ENCODE measurements around the gene MGLL. TPM values are rescaled to one million over a fixed set of nuclear protein-coding genes. Genes with fewer than 3 reads are reported as not detected.
A peak's percentile ranks its signal among the peaks of the same experiment; 100 is the strongest.
"Not testable (repeated sequence)": the region's sequence is repeated elsewhere in the genome, so short reads cannot be mapped to it uniquely, and the experiment has no call there.

Gene MGLL
- total RNA-seq, 1 experiment from 2014 or later = 2.0 TPM

- peak; percentile 54 for DNase-seq (ENCODE audit: extremely low read depth, low read depth)
Observed at GRCh38 chr3:127697551-127698240, 124.6 kb downstream of the MGLL start.

- DNase-seq (ENCODE audit: extremely low read depth, low read depth) = peak; percentile 52
Observed at GRCh38 chr3:127694467-127695215, 127.7 kb downstream of the MGLL start.

GRCh38 chr3:127693336-127693843 is 128.9 kb downstream of the MGLL start:
- no peak for DNase-seq (ENCODE audit: extremely low read depth, low read depth)

GRCh38 chr3:127692501-127693335 is 129.6 kb downstream of the MGLL start:
- DNase-seq (ENCODE audit: extremely low read depth, low read depth) = no peak

GRCh38 chr3:127691974-127692373 is 130.3 kb downstream of the MGLL start:
- no peak for DNase-seq (ENCODE audit: extremely low read depth, low read depth)

- no peak for DNase-seq (ENCODE audit: extremely low read depth, low read depth)
Observed at GRCh38 chr3:127691489-127691888, 130.8 kb downstream of the MGLL start.

GRCh38 chr3:127690823-127691452 is 131.4 kb downstream of the MGLL start:
- DNase-seq (ENCODE audit: extremely low read depth, low read depth) = peak; percentile 43

- DNase-seq (ENCODE audit: extremely low read depth, low read depth) = no peak
Observed at GRCh38 chr3:127690106-127690505, 132.2 kb downstream of the MGLL start.

GRCh38 chr3:127689266-127689860 is 133.0 kb downstream of the MGLL start:
- no peak for DNase-seq (ENCODE audit: extremely low read depth, low read depth)

GRCh38 chr3:127688416-127689265 is 133.7 kb downstream of the MGLL start:
- no peak for DNase-seq (ENCODE audit: extremely low read depth, low read depth)

GRCh38 chr3:127688022-127688415 is 134.3 kb downstream of the MGLL start:
- DNase-seq (ENCODE audit: extremely low read depth, low read depth) = no peak

GRCh38 chr3:127687228-127687737 is 135.0 kb downstream of the MGLL start:
- DNase-seq (ENCODE audit: extremely low read depth, low read depth) = no peak

- DNase-seq (ENCODE audit: extremely low read depth, low read depth) = no peak
Observed at GRCh38 chr3:127686512-127686894, 135.8 kb downstream of the MGLL start.

GRCh38 chr3:127685708-127686511 is 136.4 kb downstream of the MGLL start:
- DNase-seq (ENCODE audit: extremely low read depth, low read depth) = no peak

GRCh38 chr3:127684871-127685707 is 137.2 kb downstream of the MGLL start:
- no peak for DNase-seq (ENCODE audit: extremely low read depth, low read depth)

GRCh38 chr3:127682561-127682960 is 139.8 kb downstream of the MGLL start:
- DNase-seq (ENCODE audit: extremely low read depth, low read depth) = no peak

- DNase-seq (ENCODE audit: extremely low read depth, low read depth) = not testable (repeated sequence)
Observed at GRCh38 chr3:127682175-127682554, 140.2 kb downstream of the MGLL start.
